Spleen (tissue), 7 donors: ENCODE results near the gene PNLIPRP1.

ENCODE experiments used
- CTCF ChIP-seq, 11 experiments: fragments of 200-600 bp in 7 of 11; fragments of 450-650 bp in 4 of 11; sonication (generic) in 4 of 11; IDR thresholded peaks in 8 of 11; conservative IDR thresholded peaks in 3 of 11; 1 replicate in 7 of 11; 2 replicates in 4 of 11; pipeline versions ENCODE4 v1.4.0 to v1.8.0; 2016 to 2021; ENCODE audit warnings: antibody characterized with exemption in 11 of 11, inconsistent platforms in 4 of 11, mild to moderate bottlenecking in 1 of 11
- POLR2A ChIP-seq, 3 donors: fragments of 450-650 bp; IDR thresholded peaks; one replicate each; pipeline ENCODE4 v1.5.1; 2017; ENCODE audit warnings: antibody characterized with exemption in 3 of 3, mild to moderate bottlenecking in 1 of 3
- donor health status: DM: no; HTN: no; CAD: no; lungs with moderate emphysema.
- donor health status: DM: no; HTN: no; CAD: no.
- donor health status: DM: no; HTN: no; CAD: no.

GRCh38 chr10:116631871-116632295, 41.1 kb downstream of the PNLIPRP1 start:
- TF ChIP-seq CTCF (IDR thresholded peaks at IDR 0.05 in 8 of 11, conservative IDR thresholded peaks at IDR 0.05 in 3 of 11) = no peak
- TF ChIP-seq POLR2A (IDR thresholded peaks at IDR 0.05) = no peak
